HG03442 (cell line): Measurements from ENCODE around the gene ARHGEF2.

Experiments
- ATAC-seq: cut with Tn5 transposase; IDR thresholded peaks from one replicate; pipeline ENCODE4 v1.9.1; 2021; ENCODE audit warnings: mild to moderate bottlenecking, moderate library complexity; ENCODE audit not compliant: unreplicated experiment

Gene ARHGEF2

GRCh38 chr1:155978325-155978972 is at the start of gene ARHGEF2:
Gene ARHGEF2 (minus strand): TSS chr1:155978547. CDS start chr1:155978427, 120 bp downstream.
- peak; percentile 42 for ATAC-seq

GRCh38 chr1:156026588-156026987 is 48.2 kb upstream of the ARHGEF2 start:
- ATAC-seq, result no peak

DNA sequence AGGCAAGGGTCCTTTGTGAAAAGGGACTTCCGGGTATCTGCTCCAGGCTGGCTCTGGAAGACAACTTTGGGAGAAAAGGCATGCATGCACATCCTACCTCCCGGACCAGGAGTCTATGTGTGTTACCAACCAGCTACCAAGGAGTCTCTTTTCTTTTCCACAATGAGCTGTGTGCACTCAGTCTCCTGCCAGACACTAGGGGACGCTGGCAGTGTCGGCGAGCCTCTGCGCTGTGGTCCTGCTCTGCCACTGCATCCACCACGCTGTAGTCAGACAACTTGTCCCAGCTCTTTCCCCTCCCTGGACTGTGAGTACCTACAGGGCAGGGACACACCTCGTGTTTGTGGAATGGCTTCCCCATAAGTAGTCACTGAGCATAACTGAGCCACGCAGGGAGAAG is 47.5 kb upstream of the ARHGEF2 start:
- ATAC-seq, result no peak

DNA sequence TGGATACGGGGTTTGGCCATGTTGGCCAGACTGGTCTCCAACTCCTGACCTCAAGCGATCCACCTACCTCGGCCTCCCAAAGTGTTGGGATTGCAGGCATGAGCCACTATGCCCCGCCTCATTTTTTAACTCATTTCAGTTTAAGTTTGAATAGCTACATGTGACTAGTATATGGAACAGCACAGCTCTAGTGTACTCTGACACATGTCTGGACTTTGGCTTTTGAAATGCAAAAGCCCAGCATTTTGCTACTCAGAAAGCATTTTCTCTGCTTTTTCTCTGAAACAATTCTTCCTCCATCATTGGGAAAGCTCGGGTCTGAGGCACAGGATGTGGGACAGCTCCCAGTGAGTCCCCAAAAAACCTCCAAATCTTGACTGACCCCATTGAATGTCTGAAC is 46.5 kb upstream of the ARHGEF2 start:
- ATAC-seq, result no peak

GRCh38 chr1:156021954-156022353 is 43.6 kb upstream of the ARHGEF2 start:
- no peak for ATAC-seq

DNA sequence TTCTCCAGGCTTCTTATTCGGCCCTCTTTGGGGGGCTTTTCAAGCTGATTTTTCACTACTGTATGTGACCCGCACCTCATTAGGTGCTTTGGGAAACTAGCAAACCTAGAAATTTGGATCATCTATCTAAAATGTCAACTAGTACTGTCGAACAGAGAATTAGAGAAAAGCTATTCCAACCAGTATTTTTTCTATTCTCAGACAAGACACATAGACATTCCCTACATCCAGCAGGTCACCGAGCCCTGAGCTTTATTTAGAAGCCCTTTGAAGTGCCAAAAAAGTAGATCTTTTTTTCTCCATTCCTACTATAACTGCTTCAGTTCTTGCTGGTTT is 42.7 kb upstream of the ARHGEF2 start:
- ATAC-seq, result no peak

- ATAC-seq, result peak; percentile 85
Measured at GRCh38 chr1:156020293-156021092, 42.1 kb upstream of the ARHGEF2 start, which contains the start of gene SSR2. Gene SSR2 (minus strand): TSS chr1:156020951. CDS start chr1:156020167, 784 bp downstream.

GRCh38 chr1:156019946-156020292 is 41.6 kb upstream of the ARHGEF2 start:
- no peak for ATAC-seq

GRCh38 chr1:156014829-156015228 is 36.5 kb upstream of the ARHGEF2 start:
- no peak for ATAC-seq

DNA sequence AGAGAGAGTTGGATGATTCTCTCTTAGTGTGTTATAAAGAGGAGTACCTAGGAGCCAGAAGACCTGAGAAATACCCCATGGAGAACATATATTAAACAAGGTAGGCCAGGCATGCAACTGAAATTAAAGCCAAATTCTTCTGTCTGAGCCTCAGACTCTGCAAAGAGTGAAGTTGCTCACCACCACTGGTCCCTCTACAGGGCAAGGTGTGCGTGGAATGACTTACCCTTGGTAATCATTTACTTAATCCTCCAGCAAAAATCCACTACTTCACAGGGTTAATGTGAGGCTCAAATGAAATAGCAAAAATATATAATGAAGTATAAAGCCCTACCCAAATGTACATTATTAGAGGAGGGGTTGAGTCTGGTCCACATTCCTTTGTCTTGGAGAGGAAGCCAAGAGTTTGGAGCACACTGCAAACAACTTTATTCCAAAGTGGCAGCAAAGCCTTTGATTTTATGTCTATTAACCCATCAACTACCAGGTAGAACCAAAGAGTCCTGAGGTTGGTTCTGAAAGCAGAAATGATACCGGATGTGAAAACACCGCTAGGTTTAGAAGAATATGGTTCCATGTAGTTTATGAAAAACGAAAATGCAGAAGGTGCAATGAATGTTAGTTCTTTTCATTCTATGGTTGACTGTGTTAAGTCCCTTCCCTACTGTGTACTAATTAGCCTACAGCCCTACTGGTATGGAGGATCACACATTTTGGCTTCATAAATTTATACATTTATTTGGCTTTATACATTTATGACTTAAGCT is 33.9 kb upstream of the ARHGEF2 start:
- no peak for ATAC-seq

- no peak for ATAC-seq
Measured at GRCh38 chr1:156009404-156009803, 31.1 kb upstream of the ARHGEF2 start.

GRCh38 chr1:156006666-156007376 is 28.5 kb upstream of the ARHGEF2 start:
- ATAC-seq, result no peak

DNA sequence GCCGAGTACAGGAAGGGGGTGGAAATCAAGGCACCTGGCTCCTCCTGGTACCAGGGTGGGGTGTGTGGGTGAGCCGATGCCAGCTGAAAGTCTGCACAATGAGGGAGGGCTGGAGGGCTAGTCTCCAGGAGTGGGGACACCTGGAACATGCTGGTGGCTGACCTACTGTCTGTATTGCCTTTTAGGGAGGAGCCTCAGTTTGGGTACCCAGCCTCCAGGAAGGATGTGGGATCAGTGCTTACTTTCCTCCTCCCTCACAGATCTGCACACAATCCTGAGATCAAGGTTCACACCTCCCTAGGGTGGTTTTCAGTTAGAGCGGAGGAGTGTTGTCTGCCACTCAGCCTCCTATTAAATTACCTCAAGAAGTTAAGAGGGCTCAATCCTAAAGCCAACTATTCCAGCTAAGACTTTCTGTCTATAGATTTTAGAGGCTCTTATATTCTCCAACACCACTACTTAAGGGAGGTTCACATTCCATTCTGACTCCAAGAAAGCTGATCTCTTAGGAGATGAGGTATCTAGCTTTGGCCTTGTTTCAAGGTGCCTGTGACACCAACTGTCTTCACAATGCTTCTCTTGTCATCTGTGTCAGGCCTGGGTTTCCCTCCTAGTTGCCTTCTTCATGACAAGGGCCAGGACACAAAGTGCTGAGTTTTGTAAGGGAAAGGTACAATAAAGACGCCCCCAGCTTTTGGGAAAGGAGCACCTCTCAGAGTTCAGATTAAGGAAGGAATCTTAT is 26.7 kb upstream of the ARHGEF2 start:
- ATAC-seq, result no peak

DNA sequence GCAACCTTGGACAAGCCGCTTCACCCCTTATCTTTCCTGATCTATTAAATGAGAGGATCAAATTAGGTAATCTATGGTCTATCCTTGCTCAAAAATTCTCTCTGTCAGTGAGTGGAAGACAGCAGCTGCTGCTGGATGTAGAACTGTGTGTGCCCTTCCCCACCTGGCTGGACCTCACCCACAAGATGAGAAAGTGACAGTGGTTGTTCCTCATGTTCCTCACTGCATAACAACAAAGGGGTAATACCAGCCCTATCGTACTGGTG is 25.5 kb upstream of the ARHGEF2 start:
- no peak for ATAC-seq

DNA sequence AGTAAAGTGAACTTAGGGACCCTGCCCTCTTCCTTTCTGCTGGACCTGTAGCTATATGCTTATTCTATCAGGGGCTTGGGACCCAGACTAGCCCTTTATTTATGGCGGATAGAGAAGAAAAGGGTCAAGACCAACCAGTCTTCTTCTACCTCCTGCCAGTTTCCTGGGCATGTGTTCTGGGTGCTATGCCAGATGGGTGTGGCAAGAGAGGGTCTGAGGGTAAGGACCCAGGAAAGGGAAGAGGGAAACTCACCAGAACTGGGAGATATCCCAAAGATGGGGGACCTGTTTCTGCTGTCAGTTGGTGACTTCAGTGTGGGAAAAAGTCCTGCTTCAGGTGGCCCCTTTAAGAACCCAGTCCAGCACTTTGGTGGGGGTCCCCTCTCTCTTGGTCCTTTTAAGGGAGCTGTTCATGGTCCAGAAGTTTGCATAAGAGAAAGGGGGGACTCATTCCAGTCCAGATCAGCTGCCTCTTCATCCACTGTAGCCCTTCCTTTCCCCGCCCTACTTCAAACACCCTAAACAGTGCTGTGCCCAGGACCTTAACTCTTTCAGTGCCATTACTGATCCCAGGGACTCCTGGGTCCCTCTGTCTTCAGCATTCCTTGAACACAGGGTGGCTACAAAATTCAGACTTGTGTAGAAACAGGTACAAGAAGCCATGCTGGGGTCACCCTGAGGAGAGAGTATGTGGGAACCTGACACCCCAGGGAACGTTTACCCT is 24.0 kb upstream of the ARHGEF2 start:
- no peak for ATAC-seq

DNA sequence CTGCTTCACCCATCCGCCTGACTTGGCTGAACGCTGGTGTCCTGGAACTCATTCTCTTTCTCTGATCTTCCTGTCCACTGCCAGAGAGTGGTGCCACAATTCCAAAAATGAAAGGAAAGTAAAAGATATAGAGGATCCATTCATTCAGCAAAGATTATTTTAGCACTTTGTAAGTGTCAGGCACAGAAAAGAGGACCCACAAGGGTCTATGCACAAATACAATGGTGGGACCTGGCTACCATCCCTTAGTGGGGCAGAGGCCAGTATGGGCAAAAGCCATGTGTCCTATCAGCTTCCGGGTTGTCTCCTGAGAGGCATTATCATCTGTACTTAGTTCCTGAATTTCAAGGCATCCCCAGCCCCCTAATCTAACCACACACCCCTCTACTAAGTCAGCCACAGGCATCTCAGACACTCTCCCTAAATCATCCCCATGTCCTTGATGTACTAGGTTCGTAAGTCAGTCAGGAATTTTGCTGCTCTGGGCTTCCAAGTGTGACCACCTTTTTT is 23.4 kb upstream of the ARHGEF2 start:
- ATAC-seq, result no peak

DNA sequence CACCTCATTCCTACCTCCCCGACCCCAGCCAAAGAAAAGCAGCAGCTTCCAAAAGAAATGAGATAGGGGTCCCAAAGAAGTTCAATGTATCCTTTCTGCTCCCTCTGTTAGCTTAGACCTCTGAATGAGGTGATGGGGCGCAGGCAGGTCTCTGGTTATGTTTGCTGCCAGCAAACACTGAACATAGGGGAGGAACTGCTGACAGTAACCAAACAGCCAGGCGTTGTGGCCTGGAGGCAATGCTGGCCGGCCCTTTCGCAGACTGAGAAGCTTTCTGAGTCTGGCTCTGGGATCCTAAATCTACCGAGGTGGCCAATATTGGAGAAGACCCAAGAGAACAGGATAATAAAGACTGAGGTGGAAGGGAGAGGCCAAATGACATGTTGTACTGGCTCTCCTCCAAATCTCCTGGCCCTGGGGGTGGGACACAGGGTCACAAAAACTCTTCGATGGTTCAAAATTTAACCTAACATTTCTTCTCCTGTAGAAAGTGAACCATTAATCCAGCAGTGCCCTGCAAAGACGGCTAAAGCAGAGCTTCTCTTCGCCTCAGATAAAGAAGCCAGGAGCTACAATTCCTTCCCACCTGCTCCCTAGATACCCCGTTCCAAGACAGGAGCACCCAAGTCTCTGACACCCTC is 22.8 kb upstream of the ARHGEF2 start:
- no peak for ATAC-seq

DNA sequence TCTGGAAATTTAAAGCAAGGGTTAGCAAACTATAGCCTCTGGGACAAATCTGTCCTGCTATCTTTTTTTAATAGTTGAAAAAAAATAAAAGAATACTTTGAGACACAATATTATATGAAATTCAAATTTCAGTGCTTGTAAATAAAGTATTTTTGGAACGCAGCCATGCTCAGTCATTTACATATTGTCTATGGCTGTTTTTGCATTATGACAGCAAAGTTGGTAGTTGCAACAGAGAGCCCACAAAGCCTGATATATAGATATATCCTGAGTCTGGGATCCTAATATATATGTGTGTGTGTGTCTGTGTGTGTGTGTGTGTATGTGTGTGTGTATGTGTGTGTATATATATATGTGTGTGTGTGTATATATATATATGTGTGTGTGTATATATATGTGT is 21.6 kb upstream of the ARHGEF2 start:
- ATAC-seq, result no peak

DNA sequence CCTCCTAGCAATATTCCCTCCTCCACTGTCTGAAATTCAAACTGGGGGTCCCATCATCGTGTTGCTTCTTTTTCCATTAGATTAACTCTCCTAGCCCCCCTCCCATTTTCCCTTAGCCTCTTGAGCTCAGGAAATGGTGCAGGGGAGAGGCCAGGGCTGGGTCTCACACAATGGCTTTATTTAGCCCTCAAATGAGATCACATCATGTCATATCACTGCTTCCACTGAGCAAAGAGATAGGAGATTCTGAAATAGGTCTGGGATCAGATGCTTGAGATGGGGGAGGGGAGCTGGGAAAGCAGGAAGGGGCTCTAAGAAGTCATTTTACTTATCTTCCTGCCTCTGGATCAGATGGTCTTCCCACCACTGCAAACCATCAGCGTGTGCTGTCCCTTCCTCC is 17.8 kb upstream of the ARHGEF2 start:
- no peak for ATAC-seq
